Activated naive CD8-positive, alpha-beta T cell treated with anti-CD3 and anti-CD28 coated beads, Interleukin-2, amount 50 U/mL, for 16 hours (primary cell): ENCODE data around the gene ATP2B1.

ENCODE experiments used
- DNase-seq: peaks from one replicate; pipeline ENCODE4 v3.0.0-alpha.2; 2020; ENCODE audit warnings: low read depth, low spot score

Gene ATP2B1

DNA sequence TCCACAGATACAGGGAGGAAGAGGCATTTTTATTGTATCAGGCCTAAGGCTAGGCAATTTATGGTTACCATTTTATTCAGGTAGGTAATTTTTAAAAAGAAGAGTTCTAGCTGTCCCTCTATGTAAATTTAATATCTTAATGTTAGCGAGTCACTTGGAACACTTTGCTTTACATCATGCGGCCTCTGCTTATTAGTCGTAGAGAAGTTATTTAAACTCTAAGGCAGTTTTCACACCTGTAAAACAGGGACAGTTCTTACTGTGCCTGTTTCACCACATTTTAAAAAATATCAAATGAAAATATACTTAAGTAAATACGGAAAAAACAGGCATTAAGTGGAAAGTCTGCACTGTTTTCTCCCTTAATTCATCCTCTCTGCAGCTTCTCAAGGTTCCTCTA, 111.4 kb downstream of the ATP2B1 start:
- DNase-seq: no peak

- DNase-seq: no peak
Measured at GRCh38 chr12:89593873-89594272, 114.8 kb downstream of the ATP2B1 start.

GRCh38 chr12:89593233-89593632, 115.4 kb downstream of the ATP2B1 start:
- no peak for DNase-seq

DNA sequence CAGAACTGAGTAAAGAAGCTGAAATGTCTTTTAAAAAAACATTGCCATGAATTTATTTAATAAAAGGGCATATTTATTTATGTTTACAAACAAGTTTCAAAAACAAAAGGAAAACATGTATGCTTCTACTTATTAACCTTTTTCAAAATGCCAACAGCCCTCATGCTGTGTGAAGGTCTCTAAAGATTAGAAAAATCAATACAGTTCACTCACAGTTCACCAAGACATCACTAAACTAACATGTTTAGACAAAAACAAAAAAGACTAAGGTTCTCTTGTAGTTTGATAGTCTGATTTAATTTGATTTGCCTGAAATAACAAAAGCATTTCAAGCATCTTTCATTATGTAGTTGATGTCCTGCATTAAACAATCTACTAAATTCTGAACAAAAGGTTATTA, 118.9 kb downstream of the ATP2B1 start:
- no peak for DNase-seq

DNA sequence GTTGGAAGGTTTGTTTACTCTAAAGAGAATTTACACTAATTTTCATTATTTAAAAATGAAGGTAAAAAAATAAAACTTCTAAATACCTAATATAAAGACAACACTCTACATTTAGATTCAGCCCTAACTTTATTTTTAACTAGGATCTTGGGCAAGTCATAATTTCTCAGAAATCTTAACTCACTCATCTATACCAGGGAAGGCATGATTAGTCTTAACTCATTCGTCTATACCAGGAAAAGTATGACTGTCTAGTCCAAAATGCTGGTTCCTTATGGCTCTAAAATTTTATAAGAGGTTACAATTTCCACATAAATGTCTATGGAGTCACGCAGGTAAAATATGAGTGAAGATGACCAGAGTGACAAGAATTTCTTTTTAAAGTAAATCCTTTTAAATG, 130.1 kb downstream of the ATP2B1 start:
- DNase-seq: no peak

DNA sequence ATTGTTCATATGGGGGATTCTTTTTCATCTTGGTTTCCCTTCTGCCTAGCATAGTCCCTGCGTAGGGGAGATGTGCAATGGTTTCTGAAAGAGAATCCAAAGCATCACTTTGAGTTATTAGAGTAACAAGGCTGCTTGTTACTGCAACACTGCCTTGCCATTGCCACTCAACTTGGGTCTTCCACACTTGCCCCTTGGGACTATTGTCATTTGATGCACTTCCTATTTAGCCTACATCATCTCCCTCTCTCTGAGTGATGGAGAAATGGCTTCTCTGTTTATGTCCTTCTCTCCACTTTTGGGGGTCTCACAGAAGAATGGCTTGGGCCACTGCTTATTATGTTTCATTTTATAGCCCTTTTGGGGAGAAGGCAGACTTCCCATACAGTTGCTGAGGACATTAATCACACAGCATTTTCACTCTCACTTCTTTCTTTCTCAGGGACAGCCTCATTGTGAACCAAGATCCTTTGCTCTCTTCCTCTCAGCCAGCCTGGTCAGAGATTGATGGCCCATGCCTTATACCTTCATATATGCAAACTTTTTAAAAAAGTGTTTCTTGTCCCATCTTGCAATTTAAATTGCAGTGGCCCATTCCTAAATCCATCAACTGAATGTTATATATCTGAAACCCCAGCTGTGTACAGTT, 131.9 kb downstream of the ATP2B1 start:
- DNase-seq: no peak

DNA sequence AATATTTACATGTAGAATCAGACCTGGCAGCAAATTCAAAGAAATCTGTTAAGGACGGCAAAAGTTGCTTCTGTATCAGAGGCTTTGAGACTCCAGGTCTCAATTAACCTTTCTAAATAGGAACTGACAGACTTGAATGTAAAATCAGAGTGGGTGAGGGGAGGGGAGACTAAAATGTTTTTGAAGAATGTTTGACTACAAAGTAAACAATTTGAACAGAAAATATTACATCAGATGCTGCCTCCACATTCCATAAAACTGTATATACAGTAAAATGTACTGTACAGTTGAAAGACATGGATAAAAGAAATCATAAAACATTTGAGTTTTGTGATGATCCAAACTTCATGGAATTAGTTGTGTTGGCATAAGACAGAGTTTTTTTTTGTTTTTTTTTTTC, 133.3 kb downstream of the ATP2B1 start:
- DNase-seq: no peak

DNA sequence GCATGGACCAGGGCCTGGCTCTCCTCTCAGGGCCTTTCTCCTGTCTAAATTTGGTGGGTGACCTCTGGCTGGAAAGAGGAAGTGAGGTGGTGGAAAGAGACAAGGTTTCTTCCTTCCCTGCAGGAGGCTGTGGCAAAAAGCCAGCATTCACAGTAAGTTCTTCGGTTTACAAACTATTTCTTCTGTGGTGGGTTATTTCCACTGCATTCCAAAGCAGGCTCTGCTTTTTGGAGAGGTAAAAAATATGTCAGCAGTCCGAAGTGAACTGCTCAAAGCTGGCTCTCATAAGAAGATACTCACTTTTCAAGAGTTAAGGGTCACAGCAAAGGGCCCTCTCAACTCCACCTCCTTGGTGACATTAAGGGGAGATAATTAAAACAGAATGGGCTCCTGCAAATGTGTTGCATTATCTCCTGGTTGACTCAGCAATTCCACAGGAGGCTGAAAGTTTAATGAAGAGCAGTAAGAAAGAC, 133.9 kb downstream of the ATP2B1 start:
- no peak for DNase-seq

GRCh38 chr12:89573051-89573810, 135.4 kb downstream of the ATP2B1 start:
- no peak for DNase-seq

DNA sequence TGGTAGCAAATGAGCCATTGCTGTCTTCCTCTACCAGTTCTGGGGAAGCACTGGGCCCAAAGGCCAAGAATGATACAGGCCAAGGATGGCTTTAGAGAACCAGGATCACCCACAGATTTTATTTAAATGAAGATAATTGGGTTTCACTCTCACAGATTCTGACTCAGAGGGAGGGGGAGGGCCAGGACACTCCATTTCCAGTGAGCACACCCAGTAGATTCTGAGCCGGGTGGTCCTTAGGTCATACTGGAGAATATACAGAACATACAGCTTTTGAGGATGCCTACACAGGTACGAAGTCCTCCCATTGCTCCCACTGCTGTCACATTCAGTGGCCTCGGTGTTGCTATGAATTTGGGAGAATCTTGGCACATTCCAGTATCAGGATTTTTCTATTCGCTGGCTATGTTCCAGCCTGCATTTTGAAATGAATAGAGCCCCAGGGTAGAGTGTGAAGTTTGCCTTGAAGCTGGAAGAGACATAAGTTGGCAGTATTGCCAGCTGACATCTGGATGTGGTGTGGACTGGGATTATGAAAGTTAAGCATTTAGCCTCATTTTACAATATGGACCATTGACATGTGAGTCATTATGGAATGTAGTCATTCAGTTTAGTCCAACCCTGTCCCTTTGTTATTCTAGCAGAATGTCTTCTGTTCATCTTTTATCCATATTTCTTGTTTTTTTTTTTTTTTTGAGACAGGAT, 137.0 kb downstream of the ATP2B1 start:
- no peak for DNase-seq

GRCh38 chr12:89568484-89568883, 140.2 kb downstream of the ATP2B1 start:
- DNase-seq: no peak

- no peak for DNase-seq
Measured at GRCh38 chr12:89567691-89568239, 140.9 kb downstream of the ATP2B1 start.

- no peak for DNase-seq
Measured at GRCh38 chr12:89566615-89567014, 142.0 kb downstream of the ATP2B1 start.

DNA sequence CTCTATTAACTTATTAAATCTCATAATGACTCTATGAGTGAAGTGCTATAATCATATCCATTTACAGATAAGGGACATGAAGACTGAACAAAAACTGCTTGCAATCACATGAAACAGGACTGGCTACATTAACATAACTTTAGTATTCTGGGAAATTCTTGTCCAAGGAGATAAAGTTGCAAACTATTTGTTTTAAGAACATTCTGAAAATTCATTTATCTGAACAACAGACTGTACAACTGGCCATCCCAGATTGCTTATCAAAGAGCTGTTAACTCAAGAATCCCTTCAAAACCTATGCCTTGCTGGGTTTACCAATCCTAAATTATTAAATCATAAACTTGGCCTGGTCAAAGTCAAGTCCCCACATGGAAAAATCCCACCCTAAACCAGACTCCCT, 143.6 kb downstream of the ATP2B1 start:
- no peak for DNase-seq

GRCh38 chr12:89559753-89560152, 148.9 kb downstream of the ATP2B1 start:
- DNase-seq: no peak

- DNase-seq: no peak
Measured at GRCh38 chr12:89556976-89557375, 151.7 kb downstream of the ATP2B1 start.

- no peak for DNase-seq
Measured at GRCh38 chr12:89552376-89552775, 156.3 kb downstream of the ATP2B1 start.

GRCh38 chr12:89551747-89552146, 156.9 kb downstream of the ATP2B1 start:
- no peak for DNase-seq

GRCh38 chr12:89547101-89547500, 161.5 kb downstream of the ATP2B1 start:
- DNase-seq: no peak

- DNase-seq: no peak
Measured at GRCh38 chr12:89546151-89546550, 162.5 kb downstream of the ATP2B1 start.

DNA sequence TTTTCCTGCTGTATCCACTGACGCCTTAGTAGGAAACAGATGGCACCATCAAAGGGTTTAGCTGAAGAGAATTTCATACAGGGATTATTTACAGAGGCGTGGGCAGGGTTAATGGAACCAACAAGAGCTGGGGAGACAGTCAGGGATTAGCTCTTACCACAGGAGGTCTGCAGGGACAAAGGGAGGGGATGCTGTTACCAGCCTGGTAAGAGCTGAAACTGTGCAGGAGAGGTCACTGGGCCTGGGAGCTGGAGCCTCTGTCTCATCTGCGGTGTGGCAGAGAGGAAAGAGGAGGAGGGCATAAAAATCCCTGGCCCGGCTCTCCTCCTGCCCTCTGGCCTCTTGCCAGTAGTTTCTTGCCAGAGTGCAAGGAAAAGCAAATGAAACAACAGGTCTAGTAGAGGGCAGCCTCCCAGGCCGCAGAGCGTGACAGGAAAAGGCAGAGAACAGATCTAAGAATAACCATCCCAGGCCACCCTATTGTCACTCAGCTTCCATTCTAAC, 163.9 kb downstream of the ATP2B1 start:
- no peak for DNase-seq

GRCh38 chr12:89544022-89544421, 164.6 kb downstream of the ATP2B1 start:
- DNase-seq: no peak
